HL-60 (cell line): ENCODE measurements around the gene SPATA2.

Experiments
- CTCF ChIP-seq: IDR thresholded peaks from one replicate; pipeline ENCODE4 v1.5.1; 2011; ENCODE audit warnings: low read length, control low read depth, inconsistent platforms; ENCODE audit not compliant: insufficient read depth
- POLR2AphosphoS5 ChIP-seq: IDR thresholded peaks from 2 replicates; pipeline ENCODE4 v1.6.1; 2012; ENCODE audit warnings: low read depth
- REST ChIP-seq: IDR thresholded peaks from 2 replicates; pipeline ENCODE4 v1.6.1; 2012; ENCODE audit warnings: low read depth; ENCODE audit not compliant: insufficient replicate concordance

- TF ChIP-seq CTCF (no peak), POLR2AphosphoS5 (no peak), REST (no peak)
Observed at GRCh38 chr20:49859807-49860206, 55.5 kb downstream of the SPATA2 start.
